Amniotic stem cell (primary cell): Measurements from ENCODE around the gene MEX3C.

Experiments used
- DNase-seq: peaks from one replicate; lab custom pipeline; 2025; lab: John Stamatoyannopoulos, UW

The MEX3C gene

GRCh38 chr18:51191128-51191717, 6.3 kb downstream of the MEX3C start:
- DNase-seq = no peak

GRCh38 chr18:51190000-51190399, 7.5 kb downstream of the MEX3C start:
- no peak for DNase-seq

DNA sequence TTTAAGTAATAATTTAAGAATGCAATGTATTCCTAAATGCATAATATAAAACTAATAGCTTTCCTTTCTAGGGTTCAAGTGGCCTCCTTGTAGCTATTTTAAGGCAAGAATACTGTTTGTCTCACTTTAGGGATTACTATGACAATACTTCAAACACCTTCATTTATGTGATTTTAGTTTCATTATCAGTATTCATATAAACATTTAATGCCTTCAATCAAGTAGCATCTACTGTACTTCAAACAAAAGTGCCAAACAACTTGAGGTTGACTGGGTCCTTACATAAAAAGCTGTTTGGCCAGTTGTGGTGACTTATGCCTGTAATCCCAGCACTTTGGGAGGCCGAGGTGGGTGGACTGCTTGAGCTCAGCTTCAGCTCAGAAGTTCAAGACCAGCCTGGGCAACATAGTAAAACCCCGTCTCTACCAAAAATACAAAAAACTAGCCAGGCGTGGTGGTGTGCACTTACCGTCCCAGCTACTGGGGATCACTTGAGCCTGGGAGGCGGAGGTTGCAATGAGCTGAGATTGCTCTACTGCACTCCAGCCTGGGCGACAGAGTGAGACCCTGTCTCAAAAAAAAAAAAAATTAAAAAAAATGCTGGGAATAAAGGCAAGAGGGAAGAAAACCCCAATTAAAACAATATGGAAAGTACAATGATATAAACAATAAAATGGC, 9.3 kb downstream of the MEX3C start:
- DNase-seq = no peak

- no peak for DNase-seq
Observed at GRCh38 chr18:51185075-51185474, 12.4 kb downstream of the MEX3C start.

- DNase-seq = no peak
Observed at GRCh38 chr18:51184091-51184457, 13.4 kb downstream of the MEX3C start.

DNA sequence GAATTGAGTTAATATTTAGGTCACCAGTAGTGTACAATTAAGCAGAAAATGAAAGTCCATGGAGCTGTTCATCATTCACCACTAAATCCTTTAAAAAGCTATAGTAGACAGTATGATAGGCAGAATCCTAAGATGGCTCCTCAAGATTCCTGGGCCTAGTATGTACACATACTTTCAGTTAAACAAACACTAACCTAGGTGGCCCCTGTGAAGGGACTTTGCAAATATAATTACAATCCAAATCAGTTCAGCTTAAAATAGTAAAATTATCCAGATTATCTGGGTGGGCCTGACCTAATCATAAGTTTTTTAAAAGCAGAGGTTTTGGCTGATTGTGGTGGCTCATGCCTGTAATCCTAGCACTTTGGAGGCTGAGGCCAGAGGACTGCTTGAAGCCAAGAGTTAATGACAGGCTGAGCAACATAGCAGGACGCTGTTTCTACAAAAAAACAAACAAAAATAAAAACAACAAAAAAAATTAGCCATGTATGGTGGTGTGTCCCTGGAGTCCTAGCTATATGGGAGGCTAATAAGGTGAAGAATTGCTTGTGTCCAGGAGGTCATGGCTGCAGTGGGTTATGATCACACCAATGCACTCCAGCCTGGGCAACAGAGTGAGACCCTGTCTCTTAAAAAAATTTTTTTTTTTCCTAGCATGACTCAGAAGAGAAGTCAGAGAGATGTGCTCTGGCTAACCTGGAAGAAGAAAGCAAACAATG, 13.9 kb downstream of the MEX3C start:
- DNase-seq = no peak

- no peak for DNase-seq
Observed at GRCh38 chr18:51182824-51183223, 14.7 kb downstream of the MEX3C start.

DNA sequence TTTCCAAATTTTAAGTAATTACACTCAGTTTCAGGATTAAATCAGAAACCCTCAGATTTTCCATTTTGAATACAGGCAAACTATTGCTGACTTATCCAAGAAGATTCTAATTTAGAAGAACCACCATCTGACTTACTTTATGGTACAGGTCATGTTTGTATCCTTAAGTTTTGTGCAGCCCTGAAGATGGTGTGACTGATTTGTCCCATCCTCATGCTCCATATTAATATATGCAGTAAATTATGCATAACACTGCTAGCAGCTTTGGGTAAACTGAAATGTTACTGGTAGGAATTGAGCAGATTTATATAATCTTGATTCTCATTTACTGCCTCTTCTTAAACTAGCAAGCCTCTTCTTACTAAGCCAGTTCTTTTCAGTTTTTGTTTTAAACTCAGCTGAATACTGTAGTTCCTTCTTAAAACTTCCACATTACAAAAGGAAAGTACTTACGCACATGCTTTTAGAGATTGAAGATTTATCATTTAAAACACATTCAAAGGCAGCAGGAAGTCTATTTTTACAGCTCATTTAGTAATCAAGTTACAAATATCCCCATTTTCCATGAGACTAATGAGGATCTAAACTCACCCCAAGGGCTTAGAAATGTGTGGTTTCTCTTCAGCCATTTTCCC, 25.7 kb downstream of the MEX3C start:
- no peak for DNase-seq

GRCh38 chr18:51171223-51171622, 26.3 kb downstream of the MEX3C start:
- no peak for DNase-seq

DNA sequence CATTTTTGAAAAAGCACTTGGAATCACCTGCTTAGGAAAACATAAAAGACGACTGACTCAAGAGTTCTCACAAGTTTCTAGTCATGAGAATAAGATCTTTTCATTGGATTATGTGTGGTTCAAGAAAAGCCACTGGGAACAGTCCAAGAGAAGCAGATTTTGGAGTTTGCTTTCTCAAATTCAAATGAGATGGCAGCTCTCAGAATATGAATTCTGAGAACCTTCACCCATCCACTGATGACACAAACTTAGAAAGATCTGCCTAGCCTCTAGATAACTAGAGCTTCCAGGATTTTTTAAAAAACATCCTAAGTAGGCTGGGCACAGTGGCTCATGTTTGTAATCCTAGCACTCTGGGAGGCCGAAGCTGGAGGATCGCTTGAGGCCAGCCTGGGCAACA, 26.8 kb downstream of the MEX3C start:
- no peak for DNase-seq

GRCh38 chr18:51169731-51170130, 27.8 kb downstream of the MEX3C start:
- no peak for DNase-seq

DNA sequence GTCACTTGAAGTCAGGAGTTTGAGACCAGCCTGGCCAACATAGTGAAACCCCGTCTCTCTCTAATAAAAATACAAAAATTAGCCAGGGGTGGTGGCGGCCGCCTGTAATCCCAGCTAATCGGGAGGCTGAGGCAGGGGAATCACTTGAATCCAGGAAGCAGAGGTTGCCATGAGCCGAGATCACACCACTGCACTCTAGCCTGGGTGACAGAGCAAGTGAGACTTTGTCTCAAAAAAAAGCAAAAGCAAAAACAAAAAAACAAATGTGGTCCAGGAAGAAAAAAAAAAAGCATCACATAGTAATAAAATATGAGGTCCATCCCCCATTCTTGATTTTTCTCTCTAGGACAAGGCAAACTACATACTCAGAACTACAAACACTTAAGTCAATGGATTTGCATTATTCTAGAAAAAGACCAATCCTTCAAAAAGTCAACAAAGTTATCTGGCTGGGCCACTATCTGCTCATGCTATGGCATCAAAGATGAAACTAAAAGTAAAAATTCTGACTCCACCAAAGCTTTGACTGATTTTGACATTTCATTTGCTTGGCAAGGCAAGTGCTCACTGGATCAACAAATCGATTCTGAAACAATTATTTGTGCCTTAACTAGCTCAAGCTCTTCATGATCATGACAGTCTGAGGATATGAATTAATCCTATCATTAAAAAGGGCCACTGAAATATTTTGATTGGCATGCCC, 28.4 kb downstream of the MEX3C start:
- no peak for DNase-seq

DNA sequence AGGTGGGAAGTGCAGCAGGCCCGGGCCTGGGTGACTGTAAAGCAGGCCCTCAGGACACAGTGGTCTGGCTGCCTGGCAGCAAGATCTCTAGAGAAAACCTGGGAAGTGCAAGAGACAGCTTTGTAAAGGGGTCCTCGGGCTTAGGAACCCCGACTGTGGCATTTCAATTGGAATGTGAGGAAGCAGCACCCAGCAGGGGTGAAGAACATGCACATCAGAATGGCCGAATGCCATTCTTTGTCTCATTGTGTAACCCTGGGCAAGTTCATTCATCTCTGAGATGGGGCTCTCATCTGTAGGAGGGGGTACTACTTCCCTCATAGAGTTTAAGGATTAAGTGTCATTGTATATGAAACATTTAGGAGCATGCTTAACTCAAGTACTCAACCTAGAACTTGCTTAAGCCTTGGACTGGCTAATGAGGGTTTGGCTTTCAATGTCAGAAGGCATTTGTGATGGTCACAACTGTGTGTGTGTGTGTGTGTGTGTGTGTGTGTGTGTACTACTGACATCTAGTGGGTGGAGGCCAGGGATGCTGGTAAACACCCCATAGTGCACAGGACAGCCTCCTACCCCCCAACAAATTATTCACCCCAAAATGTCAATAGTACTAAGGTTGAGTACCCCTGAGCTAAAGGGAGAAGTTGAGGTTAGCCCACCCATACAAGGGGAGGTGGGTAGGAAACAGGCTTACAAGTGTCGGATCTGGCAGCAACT, 29.3 kb downstream of the MEX3C start:
- DNase-seq = no peak

- no peak for DNase-seq
Observed at GRCh38 chr18:51165296-51165695, 32.2 kb downstream of the MEX3C start.

- no peak for DNase-seq
Observed at GRCh38 chr18:51164761-51165281, 32.7 kb downstream of the MEX3C start.

DNA sequence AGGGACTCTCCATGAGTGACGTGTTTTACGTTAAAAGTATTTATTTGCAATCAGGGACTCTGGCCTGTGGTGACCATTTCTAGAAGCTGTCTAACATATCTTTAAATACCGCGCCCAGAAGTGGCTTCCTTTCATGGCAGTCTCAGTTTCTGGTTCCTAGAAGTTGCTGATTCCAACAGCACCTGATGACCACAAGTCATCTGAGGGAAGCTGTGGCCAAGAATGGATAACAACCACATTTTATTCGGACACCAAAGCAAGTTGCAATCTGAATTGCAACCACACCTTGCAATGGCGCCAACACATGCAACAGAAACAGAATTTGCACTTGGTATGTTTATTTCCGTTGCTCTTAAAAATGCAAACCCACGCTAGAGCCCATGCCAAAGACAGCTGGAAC, 33.1 kb downstream of the MEX3C start:
- no peak for DNase-seq

- no peak for DNase-seq
Observed at GRCh38 chr18:51163543-51163942, 33.9 kb downstream of the MEX3C start.

- DNase-seq = no peak
Observed at GRCh38 chr18:51162617-51163016, 34.9 kb downstream of the MEX3C start.

- no peak for DNase-seq
Observed at GRCh38 chr18:51160646-51161045, 36.8 kb downstream of the MEX3C start.

- no peak for DNase-seq
Observed at GRCh38 chr18:51157215-51157614, 40.3 kb downstream of the MEX3C start.

- no peak for DNase-seq
Observed at GRCh38 chr18:51154431-51155063, 42.9 kb downstream of the MEX3C start.
